Measurements from ENCODE around the gene DEFB114. TPM values are rescaled to one million over a fixed set of nuclear protein-coding genes. Genes with fewer than 3 reads are reported as not detected.

DEFB114 gene
- total RNA-seq, 1 donor from 2014 or later: not detected

GRCh38 chr6:49939993-49940498 lies 23.9 kb downstream of the DEFB114 start:
- Mint-ChIP-seq H3K4me3 (ENCODE audit: unreplicated experiment) (no peak overlapping the region), H3K27ac (ENCODE audit: unreplicated experiment) (no peak overlapping the region), H3K9me3 (ENCODE audit: low read depth) (peaks cover 4% of the 10 kb centered on the region), H3K36me3 (ENCODE audit: low read depth) (no peaks in the 10 kb centered on the region), H3K4me1 (ENCODE audit: low read depth) (no peaks in the 10 kb centered on the region), H3K27me3 (ENCODE audit: low read depth) (peaks cover 9% of the 10 kb centered on the region)
- no peak for TF ChIP-seq CTCF (IDR thresholded peaks at IDR 0.05)
- no peak for DNase-seq (ENCODE audit: low spot score)

GRCh38 chr6:49937811-49938210 lies 26.2 kb downstream of the DEFB114 start:
- Mint-ChIP-seq H3K4me3 (ENCODE audit: unreplicated experiment) (no peak overlapping the region), H3K27me3 (ENCODE audit: low read depth) (peaks cover 9% of the 10 kb centered on the region), H3K27ac (ENCODE audit: unreplicated experiment) (no peak overlapping the region), H3K36me3 (ENCODE audit: low read depth) (no peaks in the 10 kb centered on the region), H3K4me1 (ENCODE audit: low read depth) (no peaks in the 10 kb centered on the region), H3K9me3 (ENCODE audit: low read depth) (no peaks in the 10 kb centered on the region)
- TF ChIP-seq CTCF (IDR thresholded peaks at IDR 0.05): no peak
- no peak for DNase-seq (ENCODE audit: low spot score)

- DNase-seq (ENCODE audit: low spot score): no peak
- H3K27me3 Mint-ChIP-seq (ENCODE audit: low read depth): peaks cover 10% of the 10 kb centered on the region
- H3K9me3 Mint-ChIP-seq (ENCODE audit: low read depth): no peaks in the 10 kb centered on the region
- no peaks in the 10 kb centered on the region for H3K4me1 Mint-ChIP-seq (ENCODE audit: low read depth)
- no peak for TF ChIP-seq CTCF (IDR thresholded peaks at IDR 0.05)
- no peak overlapping the region for H3K4me3 Mint-ChIP-seq (ENCODE audit: unreplicated experiment)
- H3K36me3 Mint-ChIP-seq (ENCODE audit: low read depth): no peaks in the 10 kb centered on the region
- no peak overlapping the region for H3K27ac Mint-ChIP-seq (ENCODE audit: unreplicated experiment)
Observed at GRCh38 chr6:49937017-49937416, 26.9 kb downstream of the DEFB114 start.

- no peak for TF ChIP-seq CTCF (IDR thresholded peaks at IDR 0.05)
- no peaks in the 10 kb centered on the region for H3K36me3 Mint-ChIP-seq (ENCODE audit: low read depth)
- DNase-seq (ENCODE audit: low spot score): no peak
- no peak overlapping the region for H3K4me3 Mint-ChIP-seq (ENCODE audit: unreplicated experiment)
- no peaks in the 10 kb centered on the region for H3K4me1 Mint-ChIP-seq (ENCODE audit: low read depth)
- no peaks in the 10 kb centered on the region for H3K9me3 Mint-ChIP-seq (ENCODE audit: low read depth)
- H3K27me3 Mint-ChIP-seq (ENCODE audit: low read depth): peaks cover 12% of the 10 kb centered on the region
- no peak overlapping the region for H3K27ac Mint-ChIP-seq (ENCODE audit: unreplicated experiment)
Observed at GRCh38 chr6:49935387-49935786, 28.6 kb downstream of the DEFB114 start.

GRCh38 chr6:49934770-49935169 lies 29.2 kb downstream of the DEFB114 start:
- H3K4me1 Mint-ChIP-seq (ENCODE audit: low read depth): no peaks in the 10 kb centered on the region
- no peak overlapping the region for H3K4me3 Mint-ChIP-seq (ENCODE audit: unreplicated experiment)
- H3K36me3 Mint-ChIP-seq (ENCODE audit: low read depth): no peaks in the 10 kb centered on the region
- DNase-seq (ENCODE audit: low spot score): no peak
- no peaks in the 10 kb centered on the region for H3K9me3 Mint-ChIP-seq (ENCODE audit: low read depth)
- peaks cover 18% of the 10 kb centered on the region for H3K27me3 Mint-ChIP-seq (ENCODE audit: low read depth)
- no peak for TF ChIP-seq CTCF (IDR thresholded peaks at IDR 0.05)
- no peak overlapping the region for H3K27ac Mint-ChIP-seq (ENCODE audit: unreplicated experiment)

All from chondrocyte (in vitro differentiated cells).